Neutrophil (primary cell): ENCODE measurements around the gene MRGPRF.

Source experiments
- H3K27ac ChIP-seq: fragments of 200-600 bp; sonication (generic); 2 replicates; pipeline ENCODE4 v1.5.1; 2016; ENCODE audit warnings: mild to moderate bottlenecking, moderate library complexity
- H3K27me3 ChIP-seq: fragments of 200-600 bp; sonication (generic); 2 replicates; pipeline ENCODE4 v1.6.0; 2016; ENCODE audit warnings: mild to moderate bottlenecking
- H3K36me3 ChIP-seq: fragments of 200-600 bp; sonication (generic); 2 replicates; pipeline ENCODE4 v1.5.1; 2017
- H3K4me1 ChIP-seq, 2 experiments: fragments of 200-600 bp in 1 of 2; sonication (generic) in 1 of 2; 1 replicate in 1 of 2; 2 replicates in 1 of 2; pipeline versions ENCODE4 v1.5.1 to v1.6.1; 2013 to 2016; ENCODE audit warnings: low read depth in 1 of 2, low read length in 1 of 2, mild to moderate bottlenecking in 1 of 2, moderate library complexity in 1 of 2; ENCODE audit not compliant: control insufficient read depth in 1 of 2, insufficient read depth in 1 of 2
- H3K4me3 ChIP-seq, 2 experiments: fragments of 200-600 bp in 1 of 2; sonication (generic) in 1 of 2; 1 replicate in 1 of 2; 2 replicates in 1 of 2; pipeline ENCODE4 v1.5.1; 2013 to 2016; ENCODE audit warnings: low read depth in 1 of 2, low read length in 1 of 2, mild to moderate bottlenecking in 1 of 2, moderate library complexity in 1 of 2
- H3K9me3 ChIP-seq: fragments of 200-600 bp; sonication (generic); 2 replicates; pipeline ENCODE4 v1.5.1; 2016
- CTCF ChIP-seq: fragments of 200-600 bp; sonication (generic); IDR thresholded peaks from 2 replicates; pipeline ENCODE4 v1.5.1; 2016; ENCODE audit warnings: antibody characterized with exemption

Gene MRGPRF

GRCh38 chr11:69034123-69034867 lies 21.2 kb upstream of the MRGPRF start:
- Histone ChIP-seq H3K9me3 (no peaks in the 10 kb centered on the region), H3K27me3 (no peaks in the 10 kb centered on the region), H3K4me3 (no peak overlapping the region), H3K36me3 (no peaks in the 10 kb centered on the region), H3K4me1 (peaks cover 36 to 42% of the 10 kb centered on the region in 2 experiments), H3K27ac (no peak overlapping the region)
- no peak for TF ChIP-seq CTCF

- no peaks in the 10 kb centered on the region for H3K9me3 ChIP-seq
- H3K27ac ChIP-seq: no peak overlapping the region
- H3K27me3 ChIP-seq: no peaks in the 10 kb centered on the region
- no peak for TF ChIP-seq CTCF
- no peaks in the 10 kb centered on the region for H3K36me3 ChIP-seq
- H3K4me3 ChIP-seq: no peak overlapping the region
- peaks cover 36 to 42% of the 10 kb centered on the region in 2 experiments for H3K4me1 ChIP-seq
Observed at GRCh38 chr11:69033431-69033830, 20.4 kb upstream of the MRGPRF start.

GRCh38 chr11:69032833-69033232 lies 19.8 kb upstream of the MRGPRF start:
- Histone ChIP-seq H3K27ac (no peak overlapping the region), H3K4me1 (peaks cover 36 to 42% of the 10 kb centered on the region in 2 experiments), H3K27me3 (no peaks in the 10 kb centered on the region), H3K36me3 (no peaks in the 10 kb centered on the region), H3K4me3 (no peak overlapping the region), H3K9me3 (no peaks in the 10 kb centered on the region)
- TF ChIP-seq CTCF: no peak

- no peaks in the 10 kb centered on the region for H3K27me3 ChIP-seq
- H3K36me3 ChIP-seq: no peaks in the 10 kb centered on the region
- TF ChIP-seq CTCF: no peak
- no peaks in the 10 kb centered on the region for H3K9me3 ChIP-seq
- H3K27ac ChIP-seq: peak overlapping the region; percentile 67
- H3K4me3 ChIP-seq: no peak overlapping the region
- H3K4me1 ChIP-seq: peaks cover 53 to 54% of the 10 kb centered on the region in 2 experiments
Observed at GRCh38 chr11:69030301-69030700, 17.3 kb upstream of the MRGPRF start.

GRCh38 chr11:69027704-69028372 lies 14.8 kb upstream of the MRGPRF start:
- Histone ChIP-seq H3K4me1 (peaks cover 53 to 54% of the 10 kb centered on the region in 2 experiments), H3K36me3 (no peaks in the 10 kb centered on the region), H3K27me3 (no peaks in the 10 kb centered on the region), H3K27ac (peak overlapping the region; percentile 84), H3K9me3 (no peaks in the 10 kb centered on the region), H3K4me3 (peak overlapping the region; percentile 35 to 48)
- no peak for TF ChIP-seq CTCF
